LNCAP (cell line): ENCODE data around the gene TESMIN.

ENCODE experiments used
- TF ChIP-seq, protein P1 (sequence below): fragments of 450-650 bp; IDR thresholded peaks from 2 replicates; pipeline ENCODE4 v1.5.1; 2017; ENCODE audit warnings: mild to moderate bottlenecking

TESMIN gene

DNA sequence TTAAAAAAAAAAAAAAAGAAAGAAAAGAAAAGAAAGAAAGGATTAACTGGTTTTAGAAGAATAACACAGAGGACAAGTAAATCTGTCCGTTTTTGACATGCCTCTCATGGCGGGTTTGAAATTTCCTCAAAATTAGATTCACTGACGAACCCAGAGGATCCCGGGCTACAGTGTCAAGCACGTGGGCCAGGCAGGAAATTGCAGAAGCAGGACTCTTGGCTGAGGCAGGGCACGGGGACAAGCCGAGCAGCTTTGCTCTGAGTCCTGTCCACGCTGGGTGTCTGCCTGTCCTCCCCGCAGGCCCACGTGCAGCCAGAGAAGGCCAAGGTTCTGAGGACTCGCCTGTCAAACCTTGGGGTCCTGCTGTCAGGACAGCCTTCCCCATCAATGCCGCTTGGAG lies 42.3 kb downstream of the TESMIN start:
- TF ChIP-seq, protein P1, sequence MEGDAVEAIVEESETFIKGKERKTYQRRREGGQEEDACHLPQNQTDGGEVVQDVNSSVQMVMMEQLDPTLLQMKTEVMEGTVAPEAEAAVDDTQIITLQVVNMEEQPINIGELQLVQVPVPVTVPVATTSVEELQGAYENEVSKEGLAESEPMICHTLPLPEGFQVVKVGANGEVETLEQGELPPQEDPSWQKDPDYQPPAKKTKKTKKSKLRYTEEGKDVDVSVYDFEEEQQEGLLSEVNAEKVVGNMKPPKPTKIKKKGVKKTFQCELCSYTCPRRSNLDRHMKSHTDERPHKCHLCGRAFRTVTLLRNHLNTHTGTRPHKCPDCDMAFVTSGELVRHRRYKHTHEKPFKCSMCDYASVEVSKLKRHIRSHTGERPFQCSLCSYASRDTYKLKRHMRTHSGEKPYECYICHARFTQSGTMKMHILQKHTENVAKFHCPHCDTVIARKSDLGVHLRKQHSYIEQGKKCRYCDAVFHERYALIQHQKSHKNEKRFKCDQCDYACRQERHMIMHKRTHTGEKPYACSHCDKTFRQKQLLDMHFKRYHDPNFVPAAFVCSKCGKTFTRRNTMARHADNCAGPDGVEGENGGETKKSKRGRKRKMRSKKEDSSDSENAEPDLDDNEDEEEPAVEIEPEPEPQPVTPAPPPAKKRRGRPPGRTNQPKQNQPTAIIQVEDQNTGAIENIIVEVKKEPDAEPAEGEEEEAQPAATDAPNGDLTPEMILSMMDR, result no peak

DNA sequence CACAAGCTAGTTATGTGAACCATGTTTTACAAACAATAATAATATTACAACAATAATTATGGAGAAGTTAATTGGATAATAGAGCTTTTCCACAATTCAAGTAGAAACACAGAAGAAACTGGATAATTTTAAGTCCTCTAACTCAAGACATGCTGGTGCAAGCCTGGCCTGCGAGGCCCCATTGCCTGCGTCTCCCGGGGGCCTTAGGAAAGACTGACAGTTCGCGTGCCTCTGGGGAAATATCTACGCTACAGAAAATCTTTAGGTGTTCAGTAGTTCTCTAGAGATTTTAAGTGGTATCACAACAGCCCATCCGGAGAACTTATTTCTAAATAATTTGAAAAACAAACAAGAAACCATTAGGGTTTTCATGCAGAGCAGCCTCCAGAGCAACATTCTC lies 43.8 kb downstream of the TESMIN start:
- TF ChIP-seq, protein P1, result no peak

DNA sequence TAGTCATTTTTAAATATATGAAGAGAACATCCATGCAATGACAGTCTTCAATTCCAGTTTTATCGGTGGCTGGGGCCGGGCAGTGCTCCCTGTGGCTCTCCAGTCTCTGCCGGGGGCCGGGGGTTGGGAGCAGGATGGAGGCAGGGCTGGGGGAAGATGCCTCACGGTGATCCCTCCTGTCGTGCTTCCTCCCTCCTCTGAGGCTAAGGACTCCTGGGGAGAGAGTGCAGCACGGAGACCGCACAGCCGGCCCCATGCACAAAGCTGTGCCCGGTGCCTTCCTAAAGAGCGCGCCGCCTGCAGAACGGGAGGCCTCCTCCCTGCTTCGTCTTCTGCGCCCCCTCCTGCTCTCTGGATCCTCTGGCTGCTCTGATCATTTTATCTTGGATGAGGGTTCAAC lies 46.4 kb downstream of the TESMIN start:
- TF ChIP-seq, protein P1, result no peak

DNA sequence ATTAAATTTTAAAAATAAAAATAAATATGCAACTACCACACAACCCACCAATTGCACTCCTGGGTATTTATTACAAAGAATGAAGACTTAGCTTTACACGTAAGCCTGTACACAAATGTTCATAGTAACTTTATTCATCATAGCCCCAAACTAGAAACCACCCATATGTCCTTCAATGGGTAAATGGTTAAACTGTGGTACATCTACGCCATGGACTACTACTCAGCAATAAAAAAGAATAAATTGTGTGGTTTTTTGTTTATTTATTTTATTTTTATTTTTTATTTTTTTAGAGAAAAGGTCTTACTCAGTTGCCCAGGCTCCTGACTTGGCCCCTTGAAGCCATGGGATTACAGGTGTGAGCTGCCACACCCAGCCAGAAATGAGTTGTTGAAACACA lies 52.3 kb downstream of the TESMIN start:
- TF ChIP-seq, protein P1, result no peak

DNA sequence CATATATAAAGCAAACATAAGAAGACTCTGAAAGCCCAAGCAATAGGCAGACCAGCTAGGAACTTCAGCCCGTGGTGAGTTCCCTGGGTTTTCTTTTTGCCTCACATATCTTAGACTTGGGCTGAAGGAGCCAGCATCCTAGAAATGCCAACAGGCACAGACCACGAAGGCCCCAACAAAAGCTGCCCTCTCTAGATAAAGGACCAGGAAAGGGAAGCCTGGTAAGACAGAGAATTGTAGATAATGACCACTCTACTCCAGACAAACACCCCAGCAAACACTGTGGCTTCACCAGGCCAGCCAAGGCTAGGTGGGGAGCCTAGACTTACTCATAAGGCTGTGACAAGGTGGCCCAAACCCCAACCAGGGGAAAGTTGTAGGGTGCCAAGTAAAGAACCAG lies 55.8 kb downstream of the TESMIN start:
- TF ChIP-seq, protein P1, result no peak

DNA sequence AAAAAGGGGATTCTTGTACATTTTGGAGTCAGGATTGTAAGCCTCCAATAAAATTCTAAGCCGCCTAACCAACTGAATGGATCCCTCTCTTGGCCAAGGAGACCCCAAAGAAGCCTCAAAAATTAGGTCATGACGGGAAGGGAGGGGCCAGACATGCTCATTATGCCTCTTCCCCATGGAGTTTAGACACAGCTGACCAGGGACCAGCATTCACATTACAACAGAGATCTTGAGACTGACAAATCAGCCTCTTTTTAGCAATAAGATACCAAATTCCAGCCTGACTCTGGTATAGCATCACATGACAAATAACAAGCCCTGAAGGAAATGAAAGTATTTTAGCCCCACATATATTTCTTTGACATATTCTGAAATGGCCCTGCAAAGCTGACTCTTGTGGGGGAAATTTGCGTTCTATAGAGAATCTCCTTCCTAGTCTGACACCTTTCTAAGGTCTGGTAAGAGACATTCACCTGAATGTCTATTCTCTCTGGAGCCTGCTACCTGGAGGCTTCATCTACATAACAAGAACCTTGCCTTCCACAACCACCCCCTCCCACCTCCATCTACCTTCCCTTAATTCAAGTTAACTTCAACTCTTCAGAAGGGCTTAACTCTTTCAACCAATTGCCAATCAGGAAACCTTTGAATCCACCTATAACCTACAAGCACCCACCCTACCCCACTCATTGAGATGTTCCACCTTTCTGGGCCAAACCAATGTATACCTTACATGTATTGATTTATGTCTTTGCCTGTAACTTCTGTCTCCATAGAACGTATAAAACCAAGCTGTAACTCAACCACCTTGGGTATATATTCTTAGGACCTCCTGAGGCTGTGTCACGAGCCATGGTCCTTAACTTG lies 56.7 kb downstream of the TESMIN start:
- TF ChIP-seq, protein P1, result no peak

DNA sequence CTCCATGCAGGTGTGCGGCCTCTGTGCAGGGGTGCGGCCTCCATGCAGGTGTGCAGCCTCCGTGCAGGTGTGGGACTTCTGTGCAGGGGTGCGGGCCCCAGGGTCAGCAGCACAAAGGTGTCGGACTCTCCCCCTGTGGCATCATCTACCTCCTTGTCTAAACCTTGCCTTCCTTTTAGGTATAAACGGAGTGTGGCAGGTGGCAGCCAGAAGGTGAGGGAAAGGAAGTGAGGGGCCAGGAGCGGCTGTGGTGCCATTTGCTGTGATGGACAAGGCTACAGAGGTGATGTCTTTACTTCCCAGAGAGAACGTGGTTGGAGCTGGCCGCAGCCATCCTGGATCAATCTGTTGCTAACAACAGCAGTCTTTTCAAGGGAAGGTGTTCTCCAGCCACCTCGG lies 57.8 kb downstream of the TESMIN start:
- TF ChIP-seq, protein P1, result no peak
